WI38 (cell line): ENCODE data around the gene NFKBIE.

Source experiments
- H3K4me3 ChIP-seq: 2 replicates; pipeline ENCODE4 v1.5.1; 2011; ENCODE audit warnings: low read depth, mild to moderate bottlenecking, control low read depth, low read length
- TF ChIP-seq, protein P1 (sequence below): IDR thresholded peaks from 2 replicates; pipeline ENCODE4 v1.5.1; 2012; ENCODE audit warnings: low read depth, mild to moderate bottlenecking, control low read depth, low read length

NFKBIE gene

DNA sequence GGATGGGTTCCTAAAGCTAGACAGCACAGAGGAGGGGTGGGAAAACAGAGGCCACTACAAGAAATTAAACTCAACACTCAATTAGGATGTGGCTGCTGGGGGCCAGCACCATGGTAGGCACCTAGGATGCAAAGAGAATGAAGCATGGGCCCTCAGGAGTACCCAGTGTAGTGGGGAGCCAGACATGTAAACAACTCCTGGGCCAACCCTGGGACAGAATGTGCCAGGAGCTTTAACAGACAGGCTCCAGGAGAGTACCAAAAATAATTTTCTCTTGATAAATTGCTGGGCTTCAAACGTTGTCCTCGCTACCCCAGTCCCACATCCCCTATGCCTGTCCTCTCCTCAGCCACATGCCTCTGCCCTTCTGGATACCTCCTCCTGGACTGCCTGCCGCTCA lies 6.6 kb upstream of the NFKBIE start:
- no peak overlapping the region for H3K4me3 ChIP-seq

DNA sequence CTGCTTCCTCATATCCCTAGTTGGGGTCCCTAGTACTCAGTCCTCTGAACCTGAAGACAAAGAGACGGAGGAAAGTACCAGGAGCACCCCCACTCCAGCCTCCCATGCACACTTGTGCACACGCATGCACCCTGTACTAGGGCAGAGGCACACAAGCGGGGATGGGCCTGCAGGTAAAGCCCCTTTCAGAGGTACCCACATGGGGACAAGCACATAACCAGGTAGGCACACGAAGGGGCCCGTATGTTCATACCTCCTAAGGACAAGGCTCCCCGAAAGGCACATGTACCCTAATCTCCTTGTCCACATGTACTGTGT lies 6.0 kb upstream of the NFKBIE start:
- TF ChIP-seq, protein P1, sequence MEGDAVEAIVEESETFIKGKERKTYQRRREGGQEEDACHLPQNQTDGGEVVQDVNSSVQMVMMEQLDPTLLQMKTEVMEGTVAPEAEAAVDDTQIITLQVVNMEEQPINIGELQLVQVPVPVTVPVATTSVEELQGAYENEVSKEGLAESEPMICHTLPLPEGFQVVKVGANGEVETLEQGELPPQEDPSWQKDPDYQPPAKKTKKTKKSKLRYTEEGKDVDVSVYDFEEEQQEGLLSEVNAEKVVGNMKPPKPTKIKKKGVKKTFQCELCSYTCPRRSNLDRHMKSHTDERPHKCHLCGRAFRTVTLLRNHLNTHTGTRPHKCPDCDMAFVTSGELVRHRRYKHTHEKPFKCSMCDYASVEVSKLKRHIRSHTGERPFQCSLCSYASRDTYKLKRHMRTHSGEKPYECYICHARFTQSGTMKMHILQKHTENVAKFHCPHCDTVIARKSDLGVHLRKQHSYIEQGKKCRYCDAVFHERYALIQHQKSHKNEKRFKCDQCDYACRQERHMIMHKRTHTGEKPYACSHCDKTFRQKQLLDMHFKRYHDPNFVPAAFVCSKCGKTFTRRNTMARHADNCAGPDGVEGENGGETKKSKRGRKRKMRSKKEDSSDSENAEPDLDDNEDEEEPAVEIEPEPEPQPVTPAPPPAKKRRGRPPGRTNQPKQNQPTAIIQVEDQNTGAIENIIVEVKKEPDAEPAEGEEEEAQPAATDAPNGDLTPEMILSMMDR, result no peak
- no peak overlapping the region for H3K4me3 ChIP-seq

More for the DNA sequence above, 6.6 kb upstream of the NFKBIE start:
- TF ChIP-seq, protein P1, result no peak

DNA sequence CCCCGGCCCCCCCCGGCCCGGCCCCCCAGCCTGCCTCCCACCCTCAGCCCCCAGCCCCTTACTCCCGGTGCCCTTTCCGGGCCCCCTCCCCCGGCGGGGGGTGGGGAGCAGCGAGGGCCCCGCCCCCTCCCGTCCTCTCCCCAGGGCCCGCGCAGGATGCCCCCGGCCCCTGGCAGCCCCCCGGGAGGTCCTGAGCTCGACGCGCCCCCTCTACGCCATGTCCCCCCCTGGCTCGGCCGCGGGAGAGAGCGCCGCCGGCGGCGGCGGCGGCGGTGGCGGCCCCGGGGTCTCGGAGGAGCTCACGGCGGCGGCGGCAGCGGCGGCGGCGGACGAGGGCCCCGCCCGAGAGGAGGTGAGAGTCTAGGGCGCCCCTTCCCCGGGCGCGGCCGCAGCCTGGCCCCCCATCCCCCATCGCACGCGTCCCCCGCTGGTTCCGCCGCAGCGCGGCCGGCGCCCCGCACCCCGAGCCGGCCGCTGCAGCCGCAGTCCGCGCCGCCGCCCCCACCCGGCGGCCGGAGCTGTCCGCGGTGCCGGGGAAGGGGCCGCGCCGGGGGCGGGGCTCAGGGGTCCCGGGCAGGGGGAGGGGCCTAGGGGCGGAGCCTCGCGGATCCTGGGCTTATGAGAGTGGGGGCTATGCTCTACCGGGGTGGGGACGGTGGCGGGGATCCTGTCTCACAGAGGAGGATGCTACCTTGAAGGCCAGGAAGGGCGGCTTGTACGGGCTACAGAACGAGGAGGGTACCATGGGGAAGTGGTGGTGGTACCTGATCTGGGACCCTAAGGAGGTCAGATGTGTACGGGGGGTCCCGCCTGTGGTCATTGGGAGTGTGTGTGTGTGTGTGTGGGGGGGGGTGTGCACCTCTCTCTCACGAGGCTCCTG lies 5.4 kb upstream of the NFKBIE start:
- no peak overlapping the region for H3K4me3 ChIP-seq

DNA sequence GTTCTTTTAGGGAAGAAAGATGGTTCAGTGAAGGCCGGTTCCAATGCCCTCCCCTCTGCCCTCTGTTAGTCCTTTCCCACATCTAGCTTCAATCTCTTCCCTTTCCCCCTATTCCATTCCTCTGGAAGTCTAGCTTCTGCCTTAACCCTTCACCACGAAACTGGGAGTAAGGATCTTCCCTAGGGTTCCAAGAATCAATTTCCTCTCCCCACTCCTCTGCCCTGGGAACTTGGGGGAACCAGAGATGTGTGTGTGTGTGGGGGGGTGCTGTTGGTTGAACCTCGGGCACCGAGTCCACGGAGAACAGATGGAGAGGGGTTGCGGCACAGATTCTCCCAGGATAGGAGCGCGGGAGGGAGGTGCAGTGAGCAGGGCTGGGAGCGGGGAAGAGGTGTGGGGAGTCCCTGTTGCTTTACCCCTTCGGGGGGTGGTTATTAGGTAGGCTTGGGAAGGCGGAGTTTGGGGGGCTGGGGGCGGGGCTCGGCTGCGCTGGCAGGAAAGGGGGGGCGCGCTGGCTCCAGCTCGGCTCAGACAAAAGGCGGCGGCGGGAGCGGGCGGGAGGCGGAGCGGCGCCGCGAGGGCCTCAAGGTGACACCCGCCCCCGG lies 4.7 kb upstream of the NFKBIE start, which contains the start of gene TMEM151B:
Gene TMEM151B (plus strand): TSS at position 530 of the 605 bp plus-strand sequence. CDS start 293 bp downstream, outside the sequence.
- no peak within 1 kb of the TSS for H3K4me3 ChIP-seq
- TF ChIP-seq, protein P1, result no peak

More for the DNA sequence above, 5.4 kb upstream of the NFKBIE start:
- TF ChIP-seq, protein P1, result no peak

DNA sequence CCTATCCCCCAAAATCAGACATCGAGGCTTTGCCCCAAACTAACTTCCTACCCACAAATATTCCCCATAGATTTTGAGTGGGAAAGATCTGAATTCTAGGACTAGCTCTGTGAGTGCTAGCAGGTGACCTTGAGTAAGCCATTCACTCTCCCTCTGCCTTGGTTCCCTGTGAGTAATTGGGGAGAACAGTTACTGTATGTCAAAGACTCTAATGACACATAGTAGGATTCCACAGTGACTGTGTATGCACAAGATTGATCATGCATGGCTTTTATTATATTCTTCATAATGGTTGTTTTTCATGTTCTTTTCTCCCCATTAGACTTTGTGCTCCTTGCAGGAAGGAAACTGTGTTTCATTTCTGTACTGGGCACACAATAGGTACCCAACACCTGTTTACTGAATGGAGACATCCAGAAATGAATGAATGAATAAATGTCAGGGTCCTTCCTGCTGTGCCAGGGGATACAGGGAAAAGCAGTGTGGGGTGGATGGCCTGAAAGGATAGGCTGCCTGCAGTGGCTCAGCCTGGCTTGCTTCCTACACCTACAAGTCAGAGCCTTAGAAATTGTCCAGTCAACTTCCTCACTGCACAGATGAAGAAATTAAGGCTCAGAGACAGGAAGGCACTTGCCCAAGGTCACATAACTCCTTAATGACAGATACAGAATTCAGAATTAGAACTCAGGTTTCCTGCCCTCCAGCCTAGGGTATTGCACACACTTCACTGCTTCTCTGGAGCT lies 4.0 kb upstream of the NFKBIE start:
- TF ChIP-seq, protein P1, result no peak
- H3K4me3 ChIP-seq, result no peak overlapping the region

DNA sequence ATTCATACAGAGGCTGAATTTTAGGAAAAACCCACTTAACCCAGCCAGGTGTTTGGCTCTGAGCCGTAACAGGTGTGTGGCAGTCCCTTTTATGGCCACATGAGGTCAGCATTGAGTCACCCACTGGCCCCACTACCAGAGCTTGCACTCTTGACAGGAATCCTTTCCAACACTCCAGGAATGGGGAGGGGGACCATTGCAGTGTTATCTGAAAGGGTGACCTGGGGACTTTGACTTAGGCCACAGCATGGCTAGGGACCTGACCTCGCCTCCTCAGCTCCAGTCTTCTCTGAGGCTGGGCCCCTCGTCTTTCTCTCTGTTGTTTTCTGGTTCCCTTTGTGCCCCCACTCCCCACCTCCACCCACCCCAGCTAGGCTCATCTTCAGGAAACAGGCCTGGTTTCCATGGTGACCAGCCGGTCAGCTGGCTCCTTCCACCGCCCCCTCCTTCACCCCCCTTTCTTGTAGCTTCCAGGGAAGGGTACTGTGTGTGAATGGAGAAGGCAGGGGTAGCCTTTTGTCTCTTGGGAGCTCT lies 2.8 kb upstream of the NFKBIE start:
- H3K4me3 ChIP-seq, result no peak overlapping the region
- TF ChIP-seq, protein P1, result peak; percentile 97
